HG02763 (cell line): ENCODE measurements around the gene PIGT.
A peak's percentile ranks its signal among the peaks of the same experiment; 100 is the strongest.
"Not testable (repeated sequence)": the region's sequence is repeated elsewhere in the genome, so short reads cannot be mapped to it uniquely, and the experiment has no call there.

Experiments
- ATAC-seq: cut with Tn5 transposase; IDR thresholded peaks from one replicate; pipeline ENCODE4 v1.9.1; 2021; ENCODE audit warnings: mild to moderate bottlenecking, moderate library complexity; ENCODE audit not compliant: unreplicated experiment

Gene PIGT

DNA sequence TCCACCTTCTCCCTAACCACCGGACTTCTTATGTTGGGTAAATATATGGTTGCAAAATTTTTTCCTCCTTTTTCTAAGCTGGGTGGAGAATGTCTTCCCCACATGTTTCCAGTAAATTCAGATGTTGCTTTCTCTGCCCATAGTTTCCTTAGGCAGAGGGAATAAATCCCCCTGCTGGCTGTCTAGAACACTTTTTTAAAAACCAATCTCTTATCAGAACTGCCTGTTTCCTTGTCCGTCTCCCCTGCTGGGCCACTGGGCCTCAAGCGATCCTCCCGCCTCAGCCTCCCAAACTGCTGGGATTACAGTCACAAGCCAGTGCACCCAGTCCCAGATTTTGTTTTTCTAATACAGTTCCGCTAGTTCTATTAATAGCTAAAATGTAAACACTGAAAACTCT lies 43.7 kb downstream of the PIGT start:
- ATAC-seq = no peak

DNA sequence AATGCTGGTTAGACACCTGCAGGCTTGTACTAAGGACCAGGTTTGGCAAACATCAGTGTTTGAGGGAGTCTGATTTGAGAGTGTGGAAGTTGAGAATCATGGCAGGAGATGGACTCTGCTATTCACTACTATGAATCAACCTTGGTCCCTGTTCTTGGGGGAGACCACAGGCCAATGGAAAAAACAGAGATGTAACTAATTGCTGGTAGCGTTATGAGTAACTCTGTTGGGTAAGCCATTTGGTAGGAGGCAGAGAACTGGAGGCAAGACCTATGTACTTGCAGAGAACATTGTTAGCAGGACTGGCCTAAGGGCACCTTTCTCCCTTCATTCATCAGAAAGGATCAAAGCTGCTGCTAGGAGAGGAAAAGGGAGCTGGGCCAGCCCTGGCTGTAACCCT lies 45.3 kb downstream of the PIGT start:
- ATAC-seq = no peak

DNA sequence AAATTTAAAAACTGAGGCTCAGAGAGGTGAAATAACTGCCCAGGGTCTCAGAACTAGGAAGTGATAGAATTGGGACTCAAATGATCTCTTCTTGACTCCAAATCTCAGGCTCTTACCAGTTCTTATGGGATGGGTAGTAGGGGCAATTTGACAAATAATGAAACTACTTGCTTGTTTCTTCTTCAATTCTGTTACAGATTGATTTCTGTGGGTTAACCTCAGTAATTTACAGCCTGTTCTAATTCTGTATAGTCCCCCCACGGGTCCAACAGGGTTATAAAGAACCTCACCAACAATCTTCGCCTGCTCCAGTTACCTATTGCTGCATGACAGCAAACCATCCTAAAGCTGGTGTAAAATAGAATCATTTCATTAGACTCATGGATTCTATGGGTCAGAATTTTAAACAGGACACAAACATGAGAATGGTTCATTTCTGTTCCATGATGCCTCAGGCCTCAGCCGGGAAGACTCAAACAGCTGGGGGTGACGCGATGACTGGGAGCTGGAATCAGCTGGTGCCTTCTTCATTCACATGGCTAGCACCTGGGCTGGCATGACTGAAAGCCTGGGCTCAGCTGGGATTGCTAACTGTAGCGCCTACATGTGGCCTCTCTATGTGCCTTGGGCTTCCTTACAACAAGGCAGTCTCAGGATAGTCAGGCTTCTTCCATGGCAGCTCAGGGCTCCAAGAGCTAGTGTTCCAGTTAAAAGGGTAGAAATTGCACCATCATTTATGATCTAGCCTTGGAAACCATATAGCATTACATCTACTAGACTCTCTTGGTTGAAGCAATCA lies 47.0 kb downstream of the PIGT start:
- ATAC-seq = no peak

DNA sequence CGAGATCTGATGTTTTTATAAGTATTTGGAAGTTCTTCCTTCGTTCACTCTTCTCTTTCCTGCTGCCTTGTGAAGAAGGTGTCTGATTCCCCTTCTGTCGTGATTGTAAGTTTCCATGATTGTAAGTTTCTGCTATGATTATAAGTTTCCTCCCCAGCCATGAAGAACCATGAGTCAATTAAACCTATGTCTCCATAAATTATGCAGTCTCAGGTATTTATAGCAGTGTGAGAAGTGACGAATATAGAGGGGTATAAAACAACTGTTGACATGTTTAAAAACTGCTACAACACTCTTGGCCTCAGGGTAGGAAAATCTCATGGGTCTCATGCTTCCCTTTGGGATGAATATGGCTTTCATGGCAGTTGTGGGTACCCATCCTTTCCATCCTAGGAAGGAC lies 47.8 kb downstream of the PIGT start:
- no peak for ATAC-seq

DNA sequence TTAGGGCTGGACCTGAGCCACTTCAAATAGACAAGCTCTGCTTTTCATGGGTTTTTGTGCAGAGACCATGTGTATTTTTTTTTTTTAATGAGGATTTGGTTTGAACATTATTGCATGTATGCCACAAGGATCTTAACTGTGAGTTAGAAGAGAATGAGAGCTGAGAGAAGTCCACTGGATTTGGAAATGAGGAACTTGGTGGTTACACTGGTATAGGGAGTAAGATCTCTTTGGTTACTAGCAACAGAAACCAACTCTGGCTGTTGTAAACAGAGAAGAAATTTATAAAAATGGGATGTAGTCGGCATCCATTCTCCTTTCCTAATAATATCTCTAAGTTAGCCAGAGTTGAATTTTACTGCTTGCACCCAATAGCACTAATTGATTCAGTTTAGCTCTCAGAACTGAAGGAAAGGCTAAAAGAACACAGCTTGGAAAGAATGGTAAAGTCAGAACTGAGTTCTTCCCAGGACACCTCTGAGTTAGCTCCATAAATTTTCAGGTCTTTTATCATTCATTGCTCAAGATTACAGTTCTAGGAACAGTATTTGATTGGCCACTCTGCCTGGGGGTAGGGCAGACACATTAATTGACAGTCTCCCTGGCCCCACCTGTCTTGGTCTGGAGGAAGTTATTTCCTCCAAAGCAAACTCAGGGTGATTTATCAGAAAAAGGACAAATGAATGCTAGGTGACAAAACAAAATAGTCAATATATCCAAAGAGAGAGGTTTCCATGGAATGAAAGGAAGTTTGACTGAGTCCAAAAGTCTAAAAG lies 49.7 kb downstream of the PIGT start:
- ATAC-seq = no peak

DNA sequence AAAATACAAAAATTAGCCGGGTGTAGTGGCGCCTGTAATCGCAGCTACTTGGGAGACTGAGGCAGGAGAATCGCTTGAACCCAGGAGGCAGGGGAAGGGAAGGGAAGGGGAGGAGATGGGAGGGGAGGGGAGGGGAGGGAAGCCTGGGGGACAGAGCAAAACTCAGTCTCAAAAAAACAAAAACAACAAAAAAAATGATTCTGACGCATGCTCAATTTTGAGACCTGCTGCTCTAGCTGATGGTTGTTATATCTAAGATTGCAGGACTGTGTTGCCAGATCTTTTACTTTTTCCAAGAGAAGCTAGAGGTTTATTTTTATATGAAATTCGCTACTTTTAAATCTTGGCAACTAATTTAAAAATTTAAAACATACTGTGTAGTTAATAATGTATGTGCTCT lies 51.2 kb downstream of the PIGT start:
- no peak for ATAC-seq

DNA sequence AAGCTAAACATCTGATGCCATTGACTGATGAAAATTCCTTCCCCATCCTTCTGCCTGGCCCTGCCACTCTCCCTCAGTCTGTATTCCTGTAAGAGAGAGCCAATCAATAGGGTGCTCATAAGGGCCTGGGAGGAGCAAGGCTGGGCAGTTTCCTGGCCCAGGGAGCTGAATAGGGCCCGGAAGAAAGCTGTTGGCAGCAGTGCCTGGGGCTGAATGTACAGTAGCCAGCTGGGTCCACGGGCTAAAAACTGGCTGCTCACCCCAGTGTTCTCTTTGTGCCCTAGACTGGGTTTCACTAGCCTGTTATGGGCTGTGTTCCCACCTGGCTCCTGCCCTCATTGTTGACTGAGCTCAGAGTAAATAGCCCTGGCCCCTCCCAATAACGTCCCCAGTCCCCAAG lies 51.9 kb downstream of the PIGT start:
- ATAC-seq = no peak

DNA sequence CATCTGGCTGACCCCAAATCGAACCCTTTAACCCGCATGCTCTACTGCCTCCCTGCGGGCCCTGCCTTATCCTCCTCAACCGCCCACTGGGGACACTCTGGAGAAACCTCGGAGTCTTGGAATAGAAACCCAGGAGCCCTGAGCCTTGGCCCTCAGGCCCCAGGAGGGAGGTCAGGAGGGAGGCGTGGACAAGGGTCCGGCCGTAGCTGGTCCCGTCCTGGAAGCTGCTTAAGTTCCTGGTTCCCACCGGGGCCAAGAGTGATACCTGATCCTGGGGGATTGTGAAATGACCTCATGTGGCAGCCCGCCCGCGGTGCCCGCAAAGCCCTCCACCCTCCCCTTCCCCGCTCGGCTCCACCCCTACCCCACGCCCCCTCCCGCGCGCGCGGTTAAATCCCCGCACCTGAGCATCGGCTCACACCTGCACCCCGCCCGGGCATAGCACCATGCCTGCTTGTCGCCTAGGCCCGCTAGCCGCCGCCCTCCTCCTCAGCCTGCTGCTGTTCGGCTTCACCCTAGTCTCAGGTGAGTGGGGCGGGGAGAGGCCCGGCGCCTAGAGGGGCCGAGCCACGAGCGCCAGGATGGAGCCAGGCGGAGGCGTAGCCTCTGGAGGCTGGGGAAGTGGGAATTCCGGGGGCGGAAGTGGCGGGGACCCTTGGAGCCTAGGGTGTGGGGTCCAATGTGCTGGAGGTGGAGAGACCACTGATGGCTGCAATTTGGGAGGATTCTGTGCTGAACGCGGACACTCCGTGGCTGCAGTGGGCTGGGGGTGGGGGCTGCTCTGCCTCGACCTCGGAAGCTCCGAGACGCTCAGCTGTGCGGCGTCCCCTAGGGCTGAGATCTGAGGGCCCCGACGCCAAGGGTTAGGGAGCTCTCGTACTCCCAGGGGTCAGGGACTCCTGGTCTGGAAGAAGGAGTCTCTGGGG lies 53.7 kb downstream of the PIGT start, which contains the start of gene WFDC2:
Gene WFDC2 (plus strand): TSS at position 418 of the 926 bp plus-strand sequence. CDS start 29 bp downstream, at position 447.
- no peak for ATAC-seq

DNA sequence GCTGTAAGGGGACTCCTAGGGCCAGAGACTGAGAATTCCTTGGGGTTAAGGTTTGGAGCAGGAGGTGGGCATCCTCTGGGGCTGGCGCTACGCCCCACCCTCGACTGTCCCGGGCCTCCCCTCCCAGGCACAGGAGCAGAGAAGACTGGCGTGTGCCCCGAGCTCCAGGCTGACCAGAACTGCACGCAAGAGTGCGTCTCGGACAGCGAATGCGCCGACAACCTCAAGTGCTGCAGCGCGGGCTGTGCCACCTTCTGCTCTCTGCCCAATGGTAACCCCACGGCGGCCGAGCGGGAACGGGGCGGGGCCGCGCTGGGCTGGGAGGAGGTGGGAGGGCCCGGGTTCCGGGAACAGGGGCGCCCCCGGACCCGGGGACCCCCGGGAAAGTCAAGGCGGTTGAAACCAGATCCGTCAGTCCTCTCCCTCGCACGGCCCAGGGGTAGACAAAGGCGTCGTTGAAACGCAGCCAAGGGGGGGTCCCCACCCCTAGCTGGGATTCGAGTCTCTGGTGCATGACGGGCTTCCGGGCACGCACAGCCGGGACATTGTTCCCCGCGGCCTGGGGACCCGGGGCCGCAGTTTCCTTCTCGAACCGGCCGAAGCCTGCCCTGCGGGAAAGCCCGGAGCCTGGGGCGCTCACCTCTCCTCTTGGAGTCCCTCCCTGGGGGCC lies 54.5 kb downstream of the PIGT start:
- peak; percentile 60 for ATAC-seq

DNA sequence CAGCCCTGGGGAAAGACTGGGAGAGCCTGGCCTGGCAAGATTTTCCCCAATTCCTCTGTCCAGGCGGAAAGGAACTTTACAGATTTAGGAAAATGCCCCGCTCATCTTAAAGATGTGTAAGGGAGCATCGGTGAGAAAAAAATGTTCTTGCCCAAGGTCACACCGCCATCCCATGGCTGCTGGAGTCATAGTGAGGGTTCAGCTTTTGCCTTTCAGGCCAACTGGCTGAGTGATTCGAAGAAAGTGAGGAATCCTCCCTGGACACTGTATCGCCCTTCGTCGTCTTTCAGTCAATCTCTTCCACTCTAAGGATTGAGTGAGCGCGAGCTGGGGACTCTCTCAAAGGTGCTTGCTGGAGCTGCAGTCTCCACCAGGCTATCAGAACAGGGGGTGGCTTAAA lies 55.0 kb downstream of the PIGT start:
- ATAC-seq = peak; percentile 18

DNA sequence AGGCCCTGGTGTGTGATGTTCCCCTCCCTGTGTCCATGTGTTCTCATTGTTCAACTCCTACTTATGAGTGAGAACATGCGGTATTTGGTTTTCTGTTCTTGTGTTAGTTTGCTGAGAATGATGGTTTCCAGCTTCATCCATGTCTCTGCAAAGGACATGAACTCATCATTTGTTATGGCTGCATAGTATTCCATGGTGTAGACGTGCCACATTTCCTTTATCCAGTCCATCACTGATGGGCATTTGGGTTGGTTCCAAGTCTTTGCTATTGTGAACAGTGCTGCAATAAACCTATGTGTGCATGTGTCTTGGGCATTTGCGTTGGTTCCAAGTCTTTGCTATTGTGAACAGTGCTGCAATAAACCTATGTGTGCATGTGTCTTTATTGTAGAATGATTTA lies 56.3 kb downstream of the PIGT start:
- ATAC-seq = not testable (repeated sequence)
